ENCODE data around the gene CDON. TPM values are rescaled to one million over a fixed set of nuclear protein-coding genes. Genes with fewer than 3 reads are reported as not detected.

Gene CDON
- total and polyA plus RNA-seq, 2 donors (not counting 1 experiment from before 2014, with no cell fraction given) = 10.7 TPM

- H3K4me1 ChIP-seq (ENCODE audit: control insufficient read depth, extremely low read depth, insufficient read depth, low read length) = no peaks in the 10 kb centered on the region
- no peak overlapping the region for H3K4me2 ChIP-seq (ENCODE audit: extremely low read depth, insufficient read depth, low read length)
- H3K79me2 ChIP-seq (ENCODE audit: control insufficient read depth, insufficient read depth, low read length) = no peaks in the 10 kb centered on the region
- no peak overlapping the region for H3K27ac ChIP-seq (ENCODE audit: insufficient read depth, low read length)
- no peak overlapping the region for H3K4me3 ChIP-seq (replicated peaks in 1 of 4; ENCODE audit: control extremely low read depth in 1 of 4, insufficient read depth in 1 of 4, low read depth in 3 of 4, low read length in 4 of 4)
- no peak for TF ChIP-seq CTCF (conservative IDR thresholded peaks at IDR 0.05 in 1 of 2, IDR thresholded peaks at IDR 0.05 in 1 of 2; ENCODE audit: low read depth in 1 of 2, low read length in 2 of 2)
- TF ChIP-seq EZH2 (IDR thresholded peaks at IDR 0.05; ENCODE audit: low read length, missing control alignments) = no peak
- no peaks in the 10 kb centered on the region for H4K20me1 ChIP-seq (ENCODE audit: control insufficient read depth, extremely low read depth, insufficient read depth, low read length)
- H3K36me3 ChIP-seq (ENCODE audit: control insufficient read depth, insufficient read depth, low read length) = no peaks in the 10 kb centered on the region
- no peaks in the 10 kb centered on the region for H3K9me3 ChIP-seq (ENCODE audit: control insufficient read depth, insufficient read depth, low read depth, low read length)
- H3K9ac ChIP-seq (ENCODE audit: insufficient read depth, low read length) = no peak overlapping the region
- DNase-seq (ENCODE audit: low read depth in 2 of 2) = peak in 1 of 2 donors; percentile 15
- H3K27me3 ChIP-seq (ENCODE audit: control insufficient read depth, insufficient read depth, low read length) = no peaks in the 10 kb centered on the region
- H2AFZ ChIP-seq (ENCODE audit: low read length) = no peak overlapping the region
These were observed 23.0 kb downstream of the CDON start for GRCh38 chr11:126039485-126040271.

- Histone ChIP-seq H3K36me3 (ENCODE audit: control insufficient read depth, insufficient read depth, low read length) (no peaks in the 10 kb centered on the region), H3K27ac (ENCODE audit: insufficient read depth, low read length) (no peak overlapping the region), H3K4me1 (ENCODE audit: control insufficient read depth, extremely low read depth, insufficient read depth, low read length) (no peaks in the 10 kb centered on the region), H3K27me3 (ENCODE audit: control insufficient read depth, insufficient read depth, low read length) (no peaks in the 10 kb centered on the region), H2AFZ (ENCODE audit: low read length) (no peak overlapping the region), H3K9ac (ENCODE audit: insufficient read depth, low read length) (no peak overlapping the region), H3K9me3 (ENCODE audit: control insufficient read depth, insufficient read depth, low read depth, low read length) (no peaks in the 10 kb centered on the region), H4K20me1 (ENCODE audit: control insufficient read depth, extremely low read depth, insufficient read depth, low read length) (no peaks in the 10 kb centered on the region), H3K4me3 (replicated peaks in 1 of 4; ENCODE audit: control extremely low read depth in 1 of 4, insufficient read depth in 1 of 4, low read depth in 3 of 4, low read length in 4 of 4) (no peak overlapping the region), H3K4me2 (ENCODE audit: extremely low read depth, insufficient read depth, low read length) (no peak overlapping the region), H3K79me2 (ENCODE audit: control insufficient read depth, insufficient read depth, low read length) (no peaks in the 10 kb centered on the region)
- DNase-seq (ENCODE audit: low read depth in 2 of 2) = no peak
- TF ChIP-seq EZH2 (IDR thresholded peaks at IDR 0.05; ENCODE audit: low read length, missing control alignments) (no peak), CTCF (conservative IDR thresholded peaks at IDR 0.05 in 1 of 2, IDR thresholded peaks at IDR 0.05 in 1 of 2; ENCODE audit: low read depth in 1 of 2, low read length in 2 of 2) (no peak)
These were observed 26.9 kb downstream of the CDON start for GRCh38 chr11:126035718-126036117.

- Histone ChIP-seq H3K4me1 (ENCODE audit: control insufficient read depth, extremely low read depth, insufficient read depth, low read length) (no peaks in the 10 kb centered on the region), H3K79me2 (ENCODE audit: control insufficient read depth, insufficient read depth, low read length) (no peaks in the 10 kb centered on the region), H3K4me3 (replicated peaks in 1 of 4; ENCODE audit: control extremely low read depth in 1 of 4, insufficient read depth in 1 of 4, low read depth in 3 of 4, low read length in 4 of 4) (no peak overlapping the region), H3K27me3 (ENCODE audit: control insufficient read depth, insufficient read depth, low read length) (no peaks in the 10 kb centered on the region), H2AFZ (ENCODE audit: low read length) (no peak overlapping the region), H3K9me3 (ENCODE audit: control insufficient read depth, insufficient read depth, low read depth, low read length) (no peaks in the 10 kb centered on the region), H3K9ac (ENCODE audit: insufficient read depth, low read length) (no peak overlapping the region), H3K4me2 (ENCODE audit: extremely low read depth, insufficient read depth, low read length) (no peak overlapping the region), H3K27ac (ENCODE audit: insufficient read depth, low read length) (no peak overlapping the region), H4K20me1 (ENCODE audit: control insufficient read depth, extremely low read depth, insufficient read depth, low read length) (no peaks in the 10 kb centered on the region), H3K36me3 (ENCODE audit: control insufficient read depth, insufficient read depth, low read length) (no peaks in the 10 kb centered on the region)
- no peak for TF ChIP-seq EZH2 (IDR thresholded peaks at IDR 0.05; ENCODE audit: low read length, missing control alignments)
- no peak for TF ChIP-seq CTCF (conservative IDR thresholded peaks at IDR 0.05 in 1 of 2, IDR thresholded peaks at IDR 0.05 in 1 of 2; ENCODE audit: low read depth in 1 of 2, low read length in 2 of 2)
- peak in 1 of 2 donors; percentile 3 for DNase-seq (ENCODE audit: low read depth in 2 of 2)
These were observed 27.7 kb downstream of the CDON start for GRCh38 chr11:126034933-126035425.
